ENCODE measurements around the gene DCUN1D3. TPM values are rescaled to one million over a fixed set of nuclear protein-coding genes. Genes with fewer than 3 reads are reported as not detected.

The DCUN1D3 gene
- total RNA-seq, 1 experiment from 2014 or later = 16.1 TPM

- no peaks in the 10 kb centered on the region for H3K23me2 ChIP-seq (ENCODE audit: insufficient read length, low read depth, low read length, poor library complexity, severe bottlenecking)
- WGBS (ENCODE audit: extremely low coverage, insufficient read length, low lambda C conversion rate) = no CpG with 5 or more reads among the region's 2 CpGs
- no peaks in the 10 kb centered on the region for H4K20me1 ChIP-seq (ENCODE audit: control insufficient read depth, insufficient read depth, insufficient read length)
- no peak overlapping the region for H3K4ac ChIP-seq (ENCODE audit: low read depth, low read length)
- no peak overlapping the region for H2BK5ac ChIP-seq (ENCODE audit: insufficient read length, low read length)
- H3K4me3 Mint-ChIP-seq = no peak overlapping the region
- H3K27ac Mint-ChIP-seq = no peak overlapping the region
- no peaks in the 10 kb centered on the region for H3K27me3 Mint-ChIP-seq (ENCODE audit: low read depth)
- no peak overlapping the region for H3K18ac ChIP-seq (ENCODE audit: insufficient read length, low read depth, low read length)
- H3K9ac ChIP-seq (ENCODE audit: extremely low read depth, insufficient read length, low read length) = no peak overlapping the region
- no peaks in the 10 kb centered on the region for H3K79me1 ChIP-seq (ENCODE audit: insufficient read depth, low read depth, low read length, poor library complexity, severe bottlenecking)
- H4K5ac ChIP-seq (ENCODE audit: insufficient read length, low read depth, low read length) = no peak overlapping the region
- no peaks in the 10 kb centered on the region for H3K4me1 ChIP-seq (ENCODE audit: insufficient read depth, low read length)
- no peak overlapping the region for H2BK20ac ChIP-seq (ENCODE audit: low read depth, low read length, poor library complexity, severe bottlenecking)
- no peak overlapping the region for H4K91ac ChIP-seq (ENCODE audit: insufficient read length, low read depth, low read length)
- no peak overlapping the region for H2BK15ac ChIP-seq (ENCODE audit: low read depth, low read length)
- H2AK5ac ChIP-seq (ENCODE audit: insufficient read length, low read length) = no peak overlapping the region
- DNase-seq = no peak
- no peaks in the 10 kb centered on the region for H3K79me2 ChIP-seq (ENCODE audit: insufficient read depth, low read length)
- no peak overlapping the region for H3T11ph ChIP-seq (ENCODE audit: low read length)
- no peaks in the 10 kb centered on the region for H3K27me3 ChIP-seq (ENCODE audit: insufficient read depth, low read length)
- no peak overlapping the region for H3K23ac ChIP-seq (ENCODE audit: insufficient read length, low read depth, low read length)
- no peak for TF ChIP-seq CTCF (conservative IDR thresholded peaks at IDR 0.05)
- H3K4me1 Mint-ChIP-seq = peaks cover 5% of the 10 kb centered on the region in 2 experiments; a peak in 3 of 4 replicates
- no peaks in the 10 kb centered on the region for H3K9me3 ChIP-seq (ENCODE audit: control insufficient read depth, low read depth, low read length)
- H2BK12ac ChIP-seq (ENCODE audit: insufficient read length, low read depth, low read length) = no peak overlapping the region
- no peak overlapping the region for H2BK120ac ChIP-seq (ENCODE audit: low read depth, low read length, poor library complexity, severe bottlenecking)
- no peak overlapping the region for H3K27ac ChIP-seq (ENCODE audit: insufficient read length, low read depth, low read length)
- no peak overlapping the region for H2AFZ ChIP-seq (ENCODE audit: low read length)
- H3K14ac ChIP-seq (ENCODE audit: insufficient read depth, low read length) = no peak overlapping the region
- no peak overlapping the region for H3K4me2 ChIP-seq (ENCODE audit: insufficient read depth, insufficient read length, low read length)
- no peak overlapping the region for H4K8ac ChIP-seq (replicated peaks; ENCODE audit: insufficient read length, low read depth, low read length)
- H3K56ac ChIP-seq (ENCODE audit: insufficient read length, low read depth, low read length) = no peak overlapping the region
- H3K36me3 Mint-ChIP-seq (ENCODE audit: insufficient read depth in 1 of 3, low read depth in 3 of 3) = peaks cover 0 to 5% (median 4%) of the 10 kb centered on the region in 3 experiments; a peak in 2 of 7 replicates
- H3K9me3 Mint-ChIP-seq = no peaks in the 10 kb centered on the region
These were observed 10.7 kb upstream of the DCUN1D3 start for GRCh38 chr16:20910781-20911321.
